Measurements from ENCODE around the gene CNKSR2. TPM values are rescaled to one million over a fixed set of nuclear protein-coding genes. Genes with fewer than 3 reads are reported as not detected.

The CNKSR2 gene
- total RNA-seq (2021) (0.96 and 1.5 TPM in 2 replicates), Bru-seq, nascent RNA (percentile 28 among the genes with signal in this experiment), BruChase-seq, experiment 1, labeled RNA remaining after a 2-hour chase (percentile 20 among the genes with signal in this experiment), BruChase-seq, experiment 2, labeled RNA remaining after a 6-hour chase (percentile 13 among the genes with signal in this experiment)
- long read RNA-seq, partial matches to known transcripts, result 0 of 1 reads
- long read RNA-seq, other reads (novel, unspliced or antisense), result 0 of 1 reads

DNA sequence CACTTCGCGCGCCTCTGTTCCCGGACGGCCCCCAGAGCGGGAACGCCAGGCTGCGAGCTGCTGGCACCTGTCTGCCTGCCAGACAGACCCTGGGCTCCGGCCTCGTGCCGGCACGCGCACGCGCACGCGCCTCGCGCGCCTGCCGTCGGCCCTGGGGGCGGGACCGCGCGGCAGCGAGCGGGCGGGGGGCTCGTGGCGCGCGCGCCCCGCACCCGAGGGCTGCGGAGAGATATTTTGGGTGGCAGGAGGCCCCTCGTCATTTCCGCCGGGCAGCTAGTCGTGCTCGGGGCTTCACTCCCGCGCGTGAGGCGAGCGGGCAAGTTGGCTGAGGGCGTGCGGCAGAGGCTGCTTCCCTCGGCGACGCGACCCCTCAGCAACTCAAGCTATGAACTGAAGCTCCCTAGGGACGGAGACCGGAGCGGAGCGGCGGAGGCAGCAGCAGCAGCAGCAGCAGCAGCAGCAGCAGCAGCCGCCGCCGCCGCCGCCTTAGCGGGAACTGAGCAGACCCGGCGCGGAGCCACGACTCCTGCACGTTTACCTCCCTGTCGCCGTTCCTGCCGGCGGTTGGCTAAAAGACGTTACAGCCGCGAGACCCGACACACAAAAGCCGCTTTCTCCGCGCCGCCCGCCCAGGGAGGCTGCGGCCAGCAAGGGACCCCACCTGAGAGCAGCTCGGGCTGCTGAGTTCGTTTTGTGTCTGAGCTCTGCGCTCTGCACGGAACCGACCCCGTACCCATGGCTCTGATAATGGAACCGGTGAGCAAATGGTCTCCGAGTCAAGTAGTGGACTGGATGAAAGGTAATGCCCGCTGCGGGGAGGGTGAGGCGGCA lies at the start of gene CNKSR2:
CNKSR2 (plus strand) TSS at position 256 of the 831 bp plus-strand sequence; CDS start at position 736, 480 bp downstream.
- no peak within 1 kb of the TSS for H3K27ac ChIP-seq (ENCODE audit: low read depth, low read length, poor library complexity, severe bottlenecking)
- peaks cover 40% of the 10 kb centered on the region for H3K27me3 ChIP-seq (replicated peaks; ENCODE audit: insufficient read depth, low read depth, low read length, poor library complexity)
- peak; percentile 39 for DNase-seq (ENCODE audit: low spot score)
- intact Hi-C loops (cut with micrococcal nuclease; ENCODE audit: unreplicated experiment), result loop anchor here (10.0 kb wide), 1 partner anchor 840 kb away; no protein-coding TSS in a partner anchor
- H3K4me1 ChIP-seq (ENCODE audit: insufficient read depth, low read length, poor library complexity, severe bottlenecking), result no peaks in the 10 kb centered on the region
- peak within 1 kb of the TSS; percentile 35 for H3K4me3 ChIP-seq (ENCODE audit: low read depth, low read length, poor library complexity, severe bottlenecking)
- ChIA-PET CTCF (no interaction called here), POLR2A (ENCODE audit: low non-redundant PET) (no interaction called here)
- no peaks in the 10 kb centered on the region for H3K9me3 ChIP-seq (ENCODE audit: low read depth, low read length, poor library complexity, severe bottlenecking)
- BruUV-seq (replicated peaks), result no TSS peak
- TF ChIP-seq EZH2 (IDR thresholded peaks at IDR 0.05; ENCODE audit: borderline replicate concordance, low read depth, low read length, poor library complexity, severe bottlenecking), result peak; percentile 79
- TF ChIP-seq, protein P1, sequence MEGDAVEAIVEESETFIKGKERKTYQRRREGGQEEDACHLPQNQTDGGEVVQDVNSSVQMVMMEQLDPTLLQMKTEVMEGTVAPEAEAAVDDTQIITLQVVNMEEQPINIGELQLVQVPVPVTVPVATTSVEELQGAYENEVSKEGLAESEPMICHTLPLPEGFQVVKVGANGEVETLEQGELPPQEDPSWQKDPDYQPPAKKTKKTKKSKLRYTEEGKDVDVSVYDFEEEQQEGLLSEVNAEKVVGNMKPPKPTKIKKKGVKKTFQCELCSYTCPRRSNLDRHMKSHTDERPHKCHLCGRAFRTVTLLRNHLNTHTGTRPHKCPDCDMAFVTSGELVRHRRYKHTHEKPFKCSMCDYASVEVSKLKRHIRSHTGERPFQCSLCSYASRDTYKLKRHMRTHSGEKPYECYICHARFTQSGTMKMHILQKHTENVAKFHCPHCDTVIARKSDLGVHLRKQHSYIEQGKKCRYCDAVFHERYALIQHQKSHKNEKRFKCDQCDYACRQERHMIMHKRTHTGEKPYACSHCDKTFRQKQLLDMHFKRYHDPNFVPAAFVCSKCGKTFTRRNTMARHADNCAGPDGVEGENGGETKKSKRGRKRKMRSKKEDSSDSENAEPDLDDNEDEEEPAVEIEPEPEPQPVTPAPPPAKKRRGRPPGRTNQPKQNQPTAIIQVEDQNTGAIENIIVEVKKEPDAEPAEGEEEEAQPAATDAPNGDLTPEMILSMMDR (conservative IDR thresholded peaks at IDR 0.05; ENCODE audit: low read depth, low read length), result no peak
- H3K36me3 ChIP-seq (ENCODE audit: insufficient read depth, low read length, poor library complexity, severe bottlenecking), result no peaks in the 10 kb centered on the region

DNA sequence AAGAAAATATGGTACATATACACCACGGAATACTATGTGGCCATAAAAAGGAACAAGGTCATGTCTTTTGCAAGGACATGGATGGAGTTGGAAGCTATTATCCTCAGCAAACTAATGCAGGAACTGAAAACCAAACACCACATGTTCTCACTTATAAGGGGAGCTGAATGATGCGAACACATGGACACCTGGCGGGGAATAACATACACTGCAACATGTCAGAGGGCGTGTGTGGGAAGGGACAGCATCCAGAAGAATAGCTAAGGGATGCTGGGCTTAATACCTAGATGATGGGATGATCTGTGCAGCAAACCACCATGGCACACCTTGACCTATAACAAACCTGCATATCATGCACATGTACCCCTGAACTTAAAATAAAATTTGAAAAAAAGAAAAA lies 19.5 kb upstream of the CNKSR2 start:
- Histone ChIP-seq H3K4me3 (ENCODE audit: low read depth, low read length, poor library complexity, severe bottlenecking) (no peak overlapping the region), H3K4me1 (ENCODE audit: insufficient read depth, low read length, poor library complexity, severe bottlenecking) (no peaks in the 10 kb centered on the region), H3K36me3 (ENCODE audit: insufficient read depth, low read length, poor library complexity, severe bottlenecking) (no peaks in the 10 kb centered on the region), H3K27ac (ENCODE audit: low read depth, low read length, poor library complexity, severe bottlenecking) (no peak overlapping the region), H3K9me3 (ENCODE audit: low read depth, low read length, poor library complexity, severe bottlenecking) (no peaks in the 10 kb centered on the region), H3K27me3 (replicated peaks; ENCODE audit: insufficient read depth, low read depth, low read length, poor library complexity) (no peaks in the 10 kb centered on the region)
- POLR2A ChIA-PET (ENCODE audit: low non-redundant PET), result no interaction called here
- no peak for DNase-seq (ENCODE audit: low spot score)
- no TSS peak for BruUV-seq (replicated peaks)
- CTCF ChIA-PET, result no interaction called here
- intact Hi-C loops (cut with micrococcal nuclease; ENCODE audit: unreplicated experiment), result no loop called here
- TF ChIP-seq EZH2 (IDR thresholded peaks at IDR 0.05; ENCODE audit: borderline replicate concordance, low read depth, low read length, poor library complexity, severe bottlenecking), result no peak
- TF ChIP-seq, protein P1 (conservative IDR thresholded peaks at IDR 0.05; ENCODE audit: low read depth, low read length), result no peak

DNA sequence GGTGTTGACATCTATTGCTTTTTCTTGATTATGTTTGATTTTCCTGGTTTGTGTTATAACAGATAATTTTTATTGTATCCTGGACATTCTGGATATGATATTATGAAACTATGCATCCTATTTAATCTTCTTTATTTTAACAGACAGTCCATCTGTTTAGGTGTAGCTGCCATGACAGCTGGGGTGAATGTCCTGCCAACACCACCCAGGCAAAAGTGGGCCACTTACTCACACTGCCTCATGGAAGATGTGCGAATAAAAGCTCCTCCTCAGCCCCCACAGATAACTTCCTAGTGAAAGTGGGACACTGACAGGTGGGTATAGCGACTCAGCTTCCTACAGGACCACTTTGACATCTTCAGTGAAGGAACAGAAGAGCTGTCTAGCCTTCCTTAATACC lies 18.4 kb upstream of the CNKSR2 start:
- ChIA-PET CTCF (no interaction called here), POLR2A (ENCODE audit: low non-redundant PET) (no interaction called here)
- BruUV-seq (replicated peaks), result no TSS peak
- DNase-seq (ENCODE audit: low spot score), result no peak
- no peak for TF ChIP-seq EZH2 (IDR thresholded peaks at IDR 0.05; ENCODE audit: borderline replicate concordance, low read depth, low read length, poor library complexity, severe bottlenecking)
- TF ChIP-seq, protein P1 (conservative IDR thresholded peaks at IDR 0.05; ENCODE audit: low read depth, low read length), result no peak
- H3K9me3 ChIP-seq (ENCODE audit: low read depth, low read length, poor library complexity, severe bottlenecking), result no peaks in the 10 kb centered on the region
- H3K27ac ChIP-seq (ENCODE audit: low read depth, low read length, poor library complexity, severe bottlenecking), result no peak overlapping the region
- no peaks in the 10 kb centered on the region for H3K4me1 ChIP-seq (ENCODE audit: insufficient read depth, low read length, poor library complexity, severe bottlenecking)
- intact Hi-C loops (cut with micrococcal nuclease; ENCODE audit: unreplicated experiment), result no loop called here
- H3K27me3 ChIP-seq (replicated peaks; ENCODE audit: insufficient read depth, low read depth, low read length, poor library complexity), result no peaks in the 10 kb centered on the region
- no peaks in the 10 kb centered on the region for H3K36me3 ChIP-seq (ENCODE audit: insufficient read depth, low read length, poor library complexity, severe bottlenecking)
- no peak overlapping the region for H3K4me3 ChIP-seq (ENCODE audit: low read depth, low read length, poor library complexity, severe bottlenecking)

All from A673 (cell line).